Mammary epithelial cell (primary cell): ENCODE measurements around the gene BORCS5.

Experiments
- EZH2 ChIP-seq: IDR thresholded peaks from 2 replicates; pipeline ENCODE4 v1.6.1; 2012; ENCODE audit warnings: low read length, inconsistent platforms, borderline replicate concordance
- TF ChIP-seq, protein P1 (sequence below), 2 donors: IDR thresholded peaks in 1 of 2; conservative IDR thresholded peaks in 1 of 2; 2 replicates each; pipeline ENCODE4 v1.5.1; 2011 to 2012; ENCODE audit warnings: inconsistent platforms in 2 of 2, low read length in 2 of 2, mild to moderate bottlenecking in 2 of 2, control low read depth in 1 of 2, low read depth in 1 of 2; ENCODE audit not compliant: insufficient read depth in 1 of 2; ENCODE audit errors: extremely low read depth in 1 of 2

DNA sequence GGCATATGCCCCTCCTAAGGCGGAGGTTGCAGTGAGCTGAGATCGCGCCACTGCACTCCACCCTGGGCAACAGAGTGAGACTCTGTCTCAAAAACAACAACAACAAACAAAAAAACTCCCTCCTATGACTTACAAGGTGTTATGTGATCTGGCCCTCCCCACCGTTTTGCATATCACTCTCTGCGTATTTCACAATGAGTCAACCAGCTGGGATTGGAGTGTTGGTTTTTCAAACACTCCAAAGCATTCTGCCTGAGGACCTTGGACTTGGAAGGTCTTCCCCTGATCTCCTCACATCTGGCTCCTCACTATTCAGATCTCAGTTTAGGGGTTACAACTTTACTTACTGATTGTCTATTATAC lies 20.8 kb upstream of the BORCS5 start:
- TF ChIP-seq, protein P1, sequence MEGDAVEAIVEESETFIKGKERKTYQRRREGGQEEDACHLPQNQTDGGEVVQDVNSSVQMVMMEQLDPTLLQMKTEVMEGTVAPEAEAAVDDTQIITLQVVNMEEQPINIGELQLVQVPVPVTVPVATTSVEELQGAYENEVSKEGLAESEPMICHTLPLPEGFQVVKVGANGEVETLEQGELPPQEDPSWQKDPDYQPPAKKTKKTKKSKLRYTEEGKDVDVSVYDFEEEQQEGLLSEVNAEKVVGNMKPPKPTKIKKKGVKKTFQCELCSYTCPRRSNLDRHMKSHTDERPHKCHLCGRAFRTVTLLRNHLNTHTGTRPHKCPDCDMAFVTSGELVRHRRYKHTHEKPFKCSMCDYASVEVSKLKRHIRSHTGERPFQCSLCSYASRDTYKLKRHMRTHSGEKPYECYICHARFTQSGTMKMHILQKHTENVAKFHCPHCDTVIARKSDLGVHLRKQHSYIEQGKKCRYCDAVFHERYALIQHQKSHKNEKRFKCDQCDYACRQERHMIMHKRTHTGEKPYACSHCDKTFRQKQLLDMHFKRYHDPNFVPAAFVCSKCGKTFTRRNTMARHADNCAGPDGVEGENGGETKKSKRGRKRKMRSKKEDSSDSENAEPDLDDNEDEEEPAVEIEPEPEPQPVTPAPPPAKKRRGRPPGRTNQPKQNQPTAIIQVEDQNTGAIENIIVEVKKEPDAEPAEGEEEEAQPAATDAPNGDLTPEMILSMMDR (conservative IDR thresholded peaks at IDR 0.05 in 1 of 2, IDR thresholded peaks at IDR 0.05 in 1 of 2; ENCODE audit: extremely low read depth in 1 of 2, insufficient read depth in 1 of 2, low read depth in 1 of 2, low read length in 2 of 2) = no peak
- TF ChIP-seq EZH2 = no peak
